ENCODE results near the gene ANXA10. TPM values are rescaled to one million over a fixed set of nuclear protein-coding genes. Genes with fewer than 3 reads are reported as not detected.

The ANXA10 gene
- total and polyA plus RNA-seq, 2 of the 8 experiments (the other 6 are each of a cell fraction or from before 2014, with no cell fraction given), result not detected

GRCh38 chr4:168126952-168127351 is 34.6 kb downstream of the ANXA10 start:
- no peak overlapping the region for H2BK5ac ChIP-seq (ENCODE audit: low read depth, low read length)
- no peaks in the 10 kb centered on the region for H3K4me1 ChIP-seq (replicated peaks in 1 of 4; ENCODE audit: control insufficient read depth in 3 of 4, insufficient read depth in 4 of 4, low read length in 3 of 4)
- DNase-seq (ENCODE audit: low read depth in 1 of 2, low spot score in 2 of 2) (no peak), FAIRE-seq (no peak)
- 89% methylated on average over 2 of the region's 2 CpGs; no CpG with 5 or more reads in 1 of the 2 experiments for WGBS, 2 experiments (ENCODE audit: extremely low coverage in 1 of 2, insufficient coverage in 1 of 2, insufficient read length in 1 of 2, insufficient replicate concordance in 2 of 2, low coverage in 1 of 2, low lambda C conversion rate in 2 of 2, missing lambda C conversion rate in 1 of 2)
- H2AK5ac ChIP-seq (ENCODE audit: low read depth, low read length), result no peak overlapping the region
- no peak overlapping the region for H4K8ac ChIP-seq (ENCODE audit: extremely low read depth, insufficient read depth, low read length)
- H2AFZ ChIP-seq (ENCODE audit: low read length), result no peak overlapping the region
- no peak overlapping the region for H3K18ac ChIP-seq (ENCODE audit: extremely low read depth, low read length)
- H2BK20ac ChIP-seq (ENCODE audit: low read length), result no peak overlapping the region
- H4K91ac ChIP-seq (replicated peaks; ENCODE audit: insufficient read length, low read length), result no peak overlapping the region
- no peaks in the 10 kb centered on the region for H4K20me1 ChIP-seq (replicated peaks in 1 of 2; ENCODE audit: control insufficient read depth in 1 of 2, insufficient read depth in 2 of 2, low read length in 2 of 2)
- no peak overlapping the region for H3K4me2 ChIP-seq (ENCODE audit: insufficient read depth in 1 of 2, low read depth in 2 of 2, low read length in 2 of 2)
- H3K56ac ChIP-seq (replicated peaks; ENCODE audit: insufficient read length, low read depth, low read length), result no peak overlapping the region
- no peaks in the 10 kb centered on the region for H3K79me1 ChIP-seq (ENCODE audit: low read depth, low read length)
- CTCF ChIA-PET (ENCODE audit: partially characterized antibody), result interaction anchor here (1.6 kb wide), 1 partner anchor 10 kb away, joined by 3 read pairs; no protein-coding TSS in a partner anchor
- H3K9ac ChIP-seq (replicated peaks in 1 of 4; ENCODE audit: extremely low read depth in 1 of 4, low read depth in 3 of 4, low read length in 3 of 4), result no peak overlapping the region
- H3K23ac ChIP-seq (ENCODE audit: insufficient read length), result no peak overlapping the region
- no peak overlapping the region for H2BK120ac ChIP-seq (replicated peaks; ENCODE audit: low read depth, low read length)
- no peaks in the 10 kb centered on the region for H3K23me2 ChIP-seq (ENCODE audit: low read depth, low read length)
- no peak overlapping the region for H3K27ac ChIP-seq (ENCODE audit: low read depth, low read length)
- no peak overlapping the region for H4K5ac ChIP-seq (ENCODE audit: insufficient read length, low read depth, low read length)
- H3K14ac ChIP-seq (ENCODE audit: insufficient read length), result no peak overlapping the region
- no peak overlapping the region for H3K4ac ChIP-seq (replicated peaks; ENCODE audit: insufficient read length, low read depth, low read length)
- no peaks in the 10 kb centered on the region for H3K36me3 ChIP-seq (ENCODE audit: control insufficient read depth in 2 of 4, insufficient read depth in 4 of 4, low read length in 3 of 4)
- H2BK12ac ChIP-seq (ENCODE audit: low read depth, low read length), result no peak overlapping the region
- H3K9me3 ChIP-seq (ENCODE audit: insufficient read depth in 2 of 2, low read depth in 1 of 2, low read length in 1 of 2), result no peaks in the 10 kb centered on the region
- H3K79me2 ChIP-seq (ENCODE audit: control insufficient read depth in 1 of 2, insufficient read depth in 2 of 2, low read length in 2 of 2), result no peaks in the 10 kb centered on the region
- POLR2A ChIA-PET (ENCODE audit: partially characterized antibody), result no interaction called here
- H3K4me3 ChIP-seq (ENCODE audit: extremely low read depth in 1 of 4, insufficient read depth in 2 of 4, low read depth in 3 of 4, low read length in 4 of 4), result no peak overlapping the region
- H2BK15ac ChIP-seq (ENCODE audit: low read length), result no peak overlapping the region
- no peaks in the 10 kb centered on the region for H3K27me3 ChIP-seq (replicated peaks in 1 of 4; ENCODE audit: control insufficient read depth in 3 of 4, extremely low read depth in 1 of 4, insufficient read depth in 3 of 4, low read length in 3 of 4)
- TF ChIP-seq NANOG (IDR thresholded peaks at IDR 0.05; ENCODE audit: insufficient read depth, low read depth, low read length, poor library complexity, severe bottlenecking) (no peak), CREB1 (IDR thresholded peaks at IDR 0.05) (no peak), TAF7 (optimal IDR thresholded peaks at IDR 0.05; ENCODE audit: borderline replicate concordance, low read depth, low read length) (no peak), SIRT6 (IDR thresholded peaks at IDR 0.05; ENCODE audit: low read length) (no peak), RAD21 (IDR thresholded peaks at IDR 0.05 in 1 of 2, conservative IDR thresholded peaks at IDR 0.05 in 1 of 2; ENCODE audit: low read depth in 2 of 2, low read length in 2 of 2) (no peak), HDAC2 (IDR thresholded peaks at IDR 0.05; ENCODE audit: borderline replicate concordance in 1 of 2, low read depth in 2 of 2, low read length in 2 of 2) (no peak), NRF1 (IDR thresholded peaks at IDR 0.05; ENCODE audit: low read depth, low read length) (no peak), CEBPB (IDR thresholded peaks at IDR 0.05; ENCODE audit: low read depth, low read length) (no peak), GTF2F1 (IDR thresholded peaks at IDR 0.05; ENCODE audit: borderline replicate concordance, low read depth, low read length) (no peak), POU5F1 (IDR thresholded peaks at IDR 0.05; ENCODE audit: low read depth, low read length) (no peak), YY1 (IDR thresholded peaks at IDR 0.05; ENCODE audit: low read depth, low read length) (no peak), RXRA (IDR thresholded peaks at IDR 0.05; ENCODE audit: insufficient read depth, low read depth, low read length) (no peak), POLR2A (IDR thresholded peaks at IDR 0.05; ENCODE audit: control extremely low read depth in 1 of 2, low read depth in 2 of 2, low read length in 2 of 2) (no peak), RFX5 (IDR thresholded peaks at IDR 0.05; ENCODE audit: borderline replicate concordance, low read depth, low read length) (no peak), BRCA1 (IDR thresholded peaks at IDR 0.05; ENCODE audit: low read depth, low read length) (no peak), PHF8 (conservative IDR thresholded peaks at IDR 0.05; ENCODE audit: low read depth, low read length) (no peak)

Data from H1 (cell line).